WTC11 (cell line): ENCODE results near the gene DCAF8L2. TPM values are rescaled to one million over a fixed set of nuclear protein-coding genes. Genes with fewer than 3 reads are reported as not detected.

ENCODE experiments used
- ATAC-seq: fragments of 200-7000 bp; cut with Tn5 transposase; 2 replicates; pipeline ENCODE4 v1.10.0; 2021; ENCODE audit warnings: mild to moderate bottlenecking, moderate library complexity
- CTCF ChIA-PET: fragments of 300-600 bp; sonication (Branson Sonifier 250); formaldehyde crosslinking; loops from one replicate; lab custom pipeline; 2021; ENCODE audit warnings: antibody characterized with exemption; lab: Charles Lee
- POLR2A ChIA-PET: fragments of 350-600 bp; sonication (Branson Sonifier 250); formaldehyde crosslinking; loops from one replicate; lab custom pipeline; 2021; ENCODE audit warnings: antibody characterized with exemption; lab: Charles Lee
- DNase-seq: peaks from one replicate; pipeline ENCODE4 v3.0.0; 2021; ENCODE audit warnings: low spot score
- H3K27ac Mint-ChIP-seq: 2 replicates; pipeline ENCODE4 v1.8.0; 2021; ENCODE audit warnings: mixed read lengths
- H3K27me3 Mint-ChIP-seq: 2 replicates; pipeline ENCODE4 v1.8.0; 2021; ENCODE audit warnings: low read depth, mild to moderate bottlenecking, moderate library complexity, mixed read lengths
- H3K36me3 Mint-ChIP-seq: 2 replicates; pipeline ENCODE4 v1.8.0; 2021; ENCODE audit warnings: mixed read lengths
- H3K4me1 Mint-ChIP-seq: 2 replicates; pipeline ENCODE4 v1.8.0; 2022; ENCODE audit warnings: mixed read lengths
- H3K4me3 Mint-ChIP-seq: 2 replicates; pipeline ENCODE4 v1.8.0; 2021; ENCODE audit warnings: mild to moderate bottlenecking, moderate library complexity, mixed read lengths
- H3K9me3 Mint-ChIP-seq: 2 replicates; pipeline ENCODE4 v1.8.0; 2021; ENCODE audit warnings: mixed read lengths
- CBFB ChIP-seq: sonication (generic); formaldehyde crosslinking; IDR thresholded peaks from 2 replicates; pipeline ENCODE4 v1.8.1; 2022; ENCODE audit warnings: mild to moderate bottlenecking, low read depth, missing genetic modification reagents
- CREB1 ChIP-seq: sonication (generic); formaldehyde crosslinking; IDR thresholded peaks from 2 replicates; pipeline ENCODE4 v1.8.0; 2023; ENCODE audit warnings: mild to moderate bottlenecking, missing genetic modification reagents
- ESRRA ChIP-seq: sonication (generic); formaldehyde crosslinking; IDR thresholded peaks from 2 replicates; pipeline ENCODE4 v1.8.1; 2022; ENCODE audit warnings: mild to moderate bottlenecking, missing genetic modification reagents, borderline replicate concordance
- FOXP1 ChIP-seq: sonication (generic); formaldehyde crosslinking; IDR thresholded peaks from 2 replicates; pipeline ENCODE4 v1.8.0; 2022; ENCODE audit warnings: missing genetic modification reagents, mild to moderate bottlenecking, moderate library complexity, borderline replicate concordance
- GABPB1 ChIP-seq: sonication (generic); formaldehyde crosslinking; IDR thresholded peaks from 2 replicates; pipeline ENCODE4 v1.8.1; 2023; ENCODE audit warnings: mild to moderate bottlenecking, missing genetic modification reagents
- GRHL2 ChIP-seq: fragments of 250-450 bp; sonication (Bioruptor Pico); IDR thresholded peaks from 2 replicates; pipeline ENCODE4 v1.8.0; 2022; ENCODE audit warnings: mild to moderate bottlenecking, moderate library complexity; ENCODE audit not compliant: insufficient replicate concordance, severe bottlenecking
- JAZF1 ChIP-seq: fragments of 250-450 bp; sonication (Bioruptor Pico); IDR thresholded peaks from 2 replicates; pipeline ENCODE4 v1.9.0; 2021; ENCODE audit warnings: moderate library complexity, mild to moderate bottlenecking, inconsistent platforms
- JUN ChIP-seq: sonication (generic); formaldehyde crosslinking; IDR thresholded peaks from 2 replicates; pipeline ENCODE4 v1.8.0; 2023; ENCODE audit warnings: mild to moderate bottlenecking, missing genetic modification reagents
- MXD4 ChIP-seq: fragments of 250-450 bp; sonication (Bioruptor Pico); IDR thresholded peaks from 2 replicates; pipeline ENCODE4 v1.8.0; 2021; ENCODE audit warnings: mild to moderate bottlenecking, moderate library complexity, borderline replicate concordance
- MYBL2 ChIP-seq: sonication (generic); formaldehyde crosslinking; IDR thresholded peaks from 2 replicates; pipeline ENCODE4 v1.8.1; 2023; ENCODE audit warnings: mild to moderate bottlenecking, moderate library complexity, missing genetic modification reagents
- NFATC4 ChIP-seq: fragments of 250-450 bp; sonication (Bioruptor Pico); IDR thresholded peaks from 2 replicates; pipeline ENCODE4 v1.9.0; 2021; ENCODE audit warnings: mild to moderate bottlenecking
- NR2C2 ChIP-seq: sonication (generic); formaldehyde crosslinking; IDR thresholded peaks from 2 replicates; pipeline ENCODE4 v1.8.0; 2022; ENCODE audit warnings: mild to moderate bottlenecking, missing genetic modification reagents
- SOX15 ChIP-seq: fragments of 250-450 bp; sonication (Bioruptor Pico); IDR thresholded peaks from 2 replicates; pipeline ENCODE4 v1.9.0; 2021; ENCODE audit warnings: mild to moderate bottlenecking
- TEAD4 ChIP-seq: sonication (generic); formaldehyde crosslinking; IDR thresholded peaks from 2 replicates; pipeline ENCODE4 v1.8.0; 2022; ENCODE audit warnings: mild to moderate bottlenecking, missing genetic modification reagents
- TP53 ChIP-seq: sonication (generic); formaldehyde crosslinking; IDR thresholded peaks from 2 replicates; pipeline ENCODE4 v1.8.1; 2023; ENCODE audit warnings: mild to moderate bottlenecking, missing genetic modification reagents
- ZNF121 ChIP-seq: sonication (generic); formaldehyde crosslinking; IDR thresholded peaks from 2 replicates; pipeline ENCODE4 v1.8.0; 2023; ENCODE audit warnings: missing genetic modification reagents
- ZNF138 ChIP-seq: sonication (generic); formaldehyde crosslinking; conservative IDR thresholded peaks from 2 replicates; pipeline ENCODE4 v1.8.1; 2022; ENCODE audit warnings: mild to moderate bottlenecking, moderate library complexity, missing genetic modification reagents
- ZNF416 ChIP-seq: fragments of 250-450 bp; sonication (Bioruptor Pico); IDR thresholded peaks from 2 replicates; pipeline ENCODE4 v1.9.0; 2021; ENCODE audit warnings: mild to moderate bottlenecking, inconsistent platforms
- ZNF423 ChIP-seq: fragments of 250-450 bp; sonication (Bioruptor Pico); IDR thresholded peaks from 2 replicates; pipeline ENCODE4 v2.1.2; 2022; ENCODE audit warnings: mild to moderate bottlenecking, moderate library complexity
- ZNF671 ChIP-seq: fragments of 250-450 bp; sonication (Bioruptor Pico); IDR thresholded peaks from 2 replicates; pipeline ENCODE4 v1.8.0; 2021; ENCODE audit warnings: mild to moderate bottlenecking
- total RNA-seq: library from RNA; stranded (reverse); gene quantifications from 3 replicates; pipeline ENCODE4 v1.2.3, GENCODE V29; 2021
- TF ChIP-seq, protein P1 (sequence below): sonication (generic); formaldehyde crosslinking; IDR thresholded peaks from 2 replicates; pipeline ENCODE4 v1.8.0; 2022; ENCODE audit warnings: mild to moderate bottlenecking, missing genetic modification reagents
- TF ChIP-seq, protein P2 (sequence below): sonication (generic); formaldehyde crosslinking; conservative IDR thresholded peaks from 2 replicates; pipeline ENCODE4 v1.8.1; 2023; ENCODE audit warnings: mild to moderate bottlenecking, low read depth, missing genetic modification reagents, moderate library complexity
- TF ChIP-seq, protein P3 (sequence below): sonication (generic); formaldehyde crosslinking; IDR thresholded peaks from 2 replicates; pipeline ENCODE4 v1.8.1; 2023; ENCODE audit warnings: mild to moderate bottlenecking, missing genetic modification reagents, moderate library complexity

Gene DCAF8L2
- total RNA-seq, 1 experiment from 2014 or later: not detected

DNA sequence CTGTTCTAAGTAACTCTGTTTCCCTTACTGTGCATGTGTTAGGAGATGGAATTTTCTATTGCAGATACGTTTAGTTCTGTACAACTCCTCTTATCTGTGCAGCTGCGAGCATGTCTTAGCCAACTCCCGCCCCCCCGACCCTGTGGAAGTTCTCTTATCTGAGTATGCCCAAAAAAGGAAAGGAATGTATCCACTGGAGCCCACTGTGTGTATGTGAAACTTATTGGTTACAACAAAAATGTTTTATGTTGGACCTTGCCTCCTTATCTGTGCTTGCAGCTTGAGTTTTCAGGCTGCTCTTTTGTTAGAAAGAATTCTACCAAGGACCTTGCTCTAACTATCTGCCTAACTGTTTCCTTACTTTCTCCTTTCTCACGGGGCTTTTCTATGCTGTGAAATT, 24.2 kb upstream of the DCAF8L2 start:
- H3K9me3 Mint-ChIP-seq: no peaks in the 10 kb centered on the region
- POLR2A ChIA-PET: no interaction called here

DNA sequence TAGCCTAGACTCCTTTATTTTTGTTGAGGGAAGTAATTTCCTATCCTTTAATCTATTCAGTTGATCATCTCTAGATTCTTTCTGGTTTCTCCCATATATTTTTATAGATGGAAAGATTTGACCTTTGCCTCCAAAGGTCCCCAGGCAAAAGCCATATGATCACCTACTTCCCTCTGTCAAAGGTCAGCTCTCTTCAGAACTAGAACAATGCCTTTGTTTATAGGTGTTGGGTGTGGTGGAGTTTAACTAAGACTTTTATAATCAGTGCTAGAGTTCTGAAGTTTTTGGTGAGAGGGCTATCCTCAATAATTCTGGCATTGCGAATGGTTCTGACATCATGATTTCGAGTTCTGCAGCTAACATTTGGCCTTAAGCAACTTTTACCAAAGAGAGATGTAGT, 19.0 kb upstream of the DCAF8L2 start:
- no peaks in the 10 kb centered on the region for H3K9me3 Mint-ChIP-seq
- no peak overlapping the region for H3K4me3 Mint-ChIP-seq
- DNase-seq (no peak), ATAC-seq (no peak)
- no peak overlapping the region for H3K27ac Mint-ChIP-seq
- H3K36me3 Mint-ChIP-seq: no peaks in the 10 kb centered on the region
- H3K27me3 Mint-ChIP-seq: no peaks in the 10 kb centered on the region; the same call in 1 of the 2 replicates
- TF ChIP-seq NR2C2: no peak
- TF ChIP-seq NFATC4: no peak
- no peak for TF ChIP-seq MYBL2 (CRISPR knock-in tag)
- no peak for TF ChIP-seq ESRRA (CRISPR knock-in tag)
- CTCF ChIA-PET: no interaction called here
- POLR2A ChIA-PET: no interaction called here
- H3K4me1 Mint-ChIP-seq: 0 out of 2 replicates have a peak, but pooled peaks cover 2% of the 10 kb centered on the region

More for the DNA sequence above, 24.2 kb upstream of the DCAF8L2 start:
- Mint-ChIP-seq H3K4me3 (no peak overlapping the region), H3K27me3 (no peaks in the 10 kb centered on the region), H3K27ac (no peak overlapping the region), H3K4me1 (0 out of 2 replicates have a peak, but pooled peaks cover 4% of the 10 kb centered on the region), H3K36me3 (no peaks in the 10 kb centered on the region)
- CTCF ChIA-PET: no interaction called here
- no peak for DNase-seq
- no peak for TF ChIP-seq ZNF671 (CRISPR knock-in tag)
- TF ChIP-seq JUN (CRISPR knock-in tag): no peak
- TF ChIP-seq FOXP1 (CRISPR knock-in tag): no peak
- TF ChIP-seq JAZF1 (CRISPR knock-in tag): no peak
- TF ChIP-seq ZNF138: no peak
- no peak for TF ChIP-seq ZNF121 (CRISPR knock-in tag)
- TF ChIP-seq ZNF423 (CRISPR knock-in tag): no peak
- no peak for TF ChIP-seq TP53 (CRISPR knock-in tag)
- TF ChIP-seq CBFB (CRISPR knock-in tag): no peak
- TF ChIP-seq, protein P1, sequence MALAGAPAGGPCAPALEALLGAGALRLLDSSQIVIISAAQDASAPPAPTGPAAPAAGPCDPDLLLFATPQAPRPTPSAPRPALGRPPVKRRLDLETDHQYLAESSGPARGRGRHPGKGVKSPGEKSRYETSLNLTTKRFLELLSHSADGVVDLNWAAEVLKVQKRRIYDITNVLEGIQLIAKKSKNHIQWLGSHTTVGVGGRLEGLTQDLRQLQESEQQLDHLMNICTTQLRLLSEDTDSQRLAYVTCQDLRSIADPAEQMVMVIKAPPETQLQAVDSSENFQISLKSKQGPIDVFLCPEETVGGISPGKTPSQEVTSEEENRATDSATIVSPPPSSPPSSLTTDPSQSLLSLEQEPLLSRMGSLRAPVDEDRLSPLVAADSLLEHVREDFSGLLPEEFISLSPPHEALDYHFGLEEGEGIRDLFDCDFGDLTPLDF: no peak
- TF ChIP-seq SOX15 (CRISPR knock-in tag): no peak
- TF ChIP-seq TEAD4 (CRISPR knock-in tag): no peak
- no peak for TF ChIP-seq MXD4 (CRISPR knock-in tag)
- TF ChIP-seq, protein P2, sequence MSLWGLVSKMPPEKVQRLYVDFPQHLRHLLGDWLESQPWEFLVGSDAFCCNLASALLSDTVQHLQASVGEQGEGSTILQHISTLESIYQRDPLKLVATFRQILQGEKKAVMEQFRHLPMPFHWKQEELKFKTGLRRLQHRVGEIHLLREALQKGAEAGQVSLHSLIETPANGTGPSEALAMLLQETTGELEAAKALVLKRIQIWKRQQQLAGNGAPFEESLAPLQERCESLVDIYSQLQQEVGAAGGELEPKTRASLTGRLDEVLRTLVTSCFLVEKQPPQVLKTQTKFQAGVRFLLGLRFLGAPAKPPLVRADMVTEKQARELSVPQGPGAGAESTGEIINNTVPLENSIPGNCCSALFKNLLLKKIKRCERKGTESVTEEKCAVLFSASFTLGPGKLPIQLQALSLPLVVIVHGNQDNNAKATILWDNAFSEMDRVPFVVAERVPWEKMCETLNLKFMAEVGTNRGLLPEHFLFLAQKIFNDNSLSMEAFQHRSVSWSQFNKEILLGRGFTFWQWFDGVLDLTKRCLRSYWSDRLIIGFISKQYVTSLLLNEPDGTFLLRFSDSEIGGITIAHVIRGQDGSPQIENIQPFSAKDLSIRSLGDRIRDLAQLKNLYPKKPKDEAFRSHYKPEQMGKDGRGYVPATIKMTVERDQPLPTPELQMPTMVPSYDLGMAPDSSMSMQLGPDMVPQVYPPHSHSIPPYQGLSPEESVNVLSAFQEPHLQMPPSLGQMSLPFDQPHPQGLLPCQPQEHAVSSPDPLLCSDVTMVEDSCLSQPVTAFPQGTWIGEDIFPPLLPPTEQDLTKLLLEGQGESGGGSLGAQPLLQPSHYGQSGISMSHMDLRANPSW (CRISPR knock-in tag): no peak
- no peak for TF ChIP-seq GABPB1 (CRISPR knock-in tag)
- no peak for TF ChIP-seq MYBL2 (CRISPR knock-in tag)
- TF ChIP-seq CREB1: no peak
- TF ChIP-seq ZNF416 (CRISPR knock-in tag): no peak
- TF ChIP-seq GRHL2 (CRISPR knock-in tag): no peak
- TF ChIP-seq, protein P3, sequence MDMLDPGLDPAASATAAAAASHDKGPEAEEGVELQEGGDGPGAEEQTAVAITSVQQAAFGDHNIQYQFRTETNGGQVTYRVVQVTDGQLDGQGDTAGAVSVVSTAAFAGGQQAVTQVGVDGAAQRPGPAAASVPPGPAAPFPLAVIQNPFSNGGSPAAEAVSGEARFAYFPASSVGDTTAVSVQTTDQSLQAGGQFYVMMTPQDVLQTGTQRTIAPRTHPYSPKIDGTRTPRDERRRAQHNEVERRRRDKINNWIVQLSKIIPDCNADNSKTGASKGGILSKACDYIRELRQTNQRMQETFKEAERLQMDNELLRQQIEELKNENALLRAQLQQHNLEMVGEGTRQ (CRISPR knock-in tag): no peak
- ATAC-seq: no peak; the same call in 1 of the 2 replicates
